Transverse colon (tissue), 4 donors: ENCODE measurements around the gene MAOB.
"Not testable (repeated sequence)": the region's sequence is repeated elsewhere in the genome, so short reads cannot be mapped to it uniquely, and the experiment has no call there.

ENCODE experiments used
- EP300 ChIP-seq: sonication (generic); formaldehyde crosslinking; IDR thresholded peaks from one replicate; pipeline ENCODE4 v1.6.1; 2017; ENCODE audit warnings: antibody characterized with exemption, low read depth
- POLR2A ChIP-seq: fragments of 450-650 bp; IDR thresholded peaks from one replicate; pipeline ENCODE4 v1.6.1; 2016; ENCODE audit warnings: antibody characterized with exemption, mild to moderate bottlenecking, moderate library complexity
- POLR2AphosphoS5 ChIP-seq, 3 donors: sonication (generic); formaldehyde crosslinking; IDR thresholded peaks; one replicate each; pipeline ENCODE4 v1.6.1; 2016; ENCODE audit warnings: antibody characterized with exemption in 3 of 3
- TF ChIP-seq, protein P1 (sequence below), 5 experiments: fragments of 200-600 bp in 3 of 5; fragments of 450-650 bp in 2 of 5; sonication (generic) in 3 of 5; IDR thresholded peaks; 1 replicate in 2 of 5; 2 replicates in 3 of 5; pipeline ENCODE4 v1.5.1; 2016 to 2017; ENCODE audit warnings: antibody characterized with exemption in 5 of 5, inconsistent platforms in 3 of 5, mild to moderate bottlenecking in 2 of 5, moderate library complexity in 1 of 5

DNA sequence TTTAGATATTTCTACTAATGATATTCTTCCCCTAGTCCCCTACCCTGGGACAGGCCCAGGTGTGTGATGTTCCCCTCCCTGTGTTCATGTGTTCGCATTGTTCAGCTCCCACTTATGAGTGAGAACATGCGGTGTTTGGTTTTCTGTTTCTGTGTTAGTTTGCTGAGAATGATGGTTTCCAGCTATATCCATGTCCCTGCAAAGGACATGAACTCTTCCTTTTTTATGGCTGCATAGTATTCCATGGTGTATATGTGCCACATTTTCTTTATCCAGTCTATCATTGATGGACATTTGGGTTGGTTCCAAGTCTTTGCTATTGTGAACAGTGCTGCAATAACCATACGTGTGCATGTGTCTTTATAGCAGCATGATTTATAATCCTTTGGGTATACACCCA lies 39.8 kb upstream of the MAOB start:
- not testable (repeated sequence) for TF ChIP-seq POLR2A; POLR2AphosphoS5 (IDR thresholded peaks at IDR 0.05); EP300
- TF ChIP-seq, protein P1, sequence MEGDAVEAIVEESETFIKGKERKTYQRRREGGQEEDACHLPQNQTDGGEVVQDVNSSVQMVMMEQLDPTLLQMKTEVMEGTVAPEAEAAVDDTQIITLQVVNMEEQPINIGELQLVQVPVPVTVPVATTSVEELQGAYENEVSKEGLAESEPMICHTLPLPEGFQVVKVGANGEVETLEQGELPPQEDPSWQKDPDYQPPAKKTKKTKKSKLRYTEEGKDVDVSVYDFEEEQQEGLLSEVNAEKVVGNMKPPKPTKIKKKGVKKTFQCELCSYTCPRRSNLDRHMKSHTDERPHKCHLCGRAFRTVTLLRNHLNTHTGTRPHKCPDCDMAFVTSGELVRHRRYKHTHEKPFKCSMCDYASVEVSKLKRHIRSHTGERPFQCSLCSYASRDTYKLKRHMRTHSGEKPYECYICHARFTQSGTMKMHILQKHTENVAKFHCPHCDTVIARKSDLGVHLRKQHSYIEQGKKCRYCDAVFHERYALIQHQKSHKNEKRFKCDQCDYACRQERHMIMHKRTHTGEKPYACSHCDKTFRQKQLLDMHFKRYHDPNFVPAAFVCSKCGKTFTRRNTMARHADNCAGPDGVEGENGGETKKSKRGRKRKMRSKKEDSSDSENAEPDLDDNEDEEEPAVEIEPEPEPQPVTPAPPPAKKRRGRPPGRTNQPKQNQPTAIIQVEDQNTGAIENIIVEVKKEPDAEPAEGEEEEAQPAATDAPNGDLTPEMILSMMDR (IDR thresholded peaks at IDR 0.05) = not testable (repeated sequence)
